GM18858 (cell line): ENCODE data around the gene OR9G1.
"Not testable (repeated sequence)": the region's sequence is repeated elsewhere in the genome, so short reads cannot be mapped to it uniquely, and the experiment has no call there.

Source experiments
- ATAC-seq: cut with Tn5 transposase; IDR thresholded peaks from one replicate; pipeline ENCODE4 v1.9.1; 2021; ENCODE audit not compliant: unreplicated experiment

OR9G1 gene

DNA sequence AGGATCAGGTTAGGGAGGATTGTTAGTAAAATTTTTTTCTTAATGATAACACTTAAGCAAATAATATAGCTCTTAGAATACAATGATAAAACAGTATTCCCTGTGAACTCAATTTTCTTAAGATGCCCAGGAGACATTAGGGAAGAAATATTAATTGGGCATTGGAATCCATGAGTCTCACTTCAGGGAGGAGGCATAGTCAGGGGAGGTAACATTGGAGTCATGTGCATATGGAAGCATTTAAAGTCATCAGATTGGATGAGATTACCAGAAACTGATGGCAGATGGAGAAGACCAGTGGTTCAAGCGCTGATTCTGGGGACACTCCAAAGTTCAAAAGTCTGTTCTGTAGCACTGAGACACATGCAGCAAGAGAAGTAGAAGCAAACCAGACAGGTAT is at the start of gene OR9G1:
Gene OR9G1, plus strand, starts transcription at position 301 of the 400 bp plus-strand sequence. CDS start 1,293 bp downstream, outside the sequence.
- no peak for ATAC-seq

DNA sequence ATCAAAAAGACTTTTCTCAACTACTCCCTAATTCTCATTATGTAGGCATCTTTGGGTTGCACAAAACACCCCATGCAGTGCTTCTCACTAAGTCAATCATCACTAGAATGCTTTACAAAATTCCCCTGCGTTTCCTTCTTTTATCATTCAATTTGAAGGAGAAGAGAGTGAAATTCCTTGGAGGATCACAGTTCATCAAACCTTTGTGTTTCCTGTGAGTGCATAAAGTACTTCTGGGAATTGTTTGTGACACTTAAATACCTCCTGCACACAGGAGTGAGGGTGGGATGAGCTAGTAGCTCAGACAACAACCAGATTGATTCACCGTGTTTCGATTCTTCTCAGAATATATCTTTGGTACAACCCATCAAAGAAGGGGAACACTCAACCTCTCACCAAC is 39.1 kb upstream of the OR9G1 start:
- ATAC-seq = no peak

DNA sequence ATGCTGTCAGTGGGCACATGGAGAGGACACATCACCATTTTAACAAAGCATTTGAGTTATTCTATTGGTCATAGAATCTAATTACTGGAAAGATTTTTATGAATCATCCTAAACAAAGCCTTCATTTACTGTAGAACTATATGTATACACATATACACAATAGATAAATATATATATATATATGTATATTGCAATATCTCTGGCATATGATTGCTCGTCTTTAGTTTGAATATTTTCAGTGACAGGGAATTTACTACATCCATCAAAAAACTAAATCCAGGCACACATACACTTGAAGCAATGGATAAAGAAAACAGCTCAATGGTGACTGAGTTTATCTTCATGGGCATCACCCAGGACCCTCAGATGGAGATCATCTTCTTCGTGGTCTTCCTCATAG is 35.5 kb upstream of the OR9G1 start, which contains the start of gene OR5AR1:
Gene OR5AR1, plus strand, starts transcription at position 301 of the 400 bp plus-strand sequence. Its CDS starts 0 bp downstream, at position 301.
- no peak for ATAC-seq

DNA sequence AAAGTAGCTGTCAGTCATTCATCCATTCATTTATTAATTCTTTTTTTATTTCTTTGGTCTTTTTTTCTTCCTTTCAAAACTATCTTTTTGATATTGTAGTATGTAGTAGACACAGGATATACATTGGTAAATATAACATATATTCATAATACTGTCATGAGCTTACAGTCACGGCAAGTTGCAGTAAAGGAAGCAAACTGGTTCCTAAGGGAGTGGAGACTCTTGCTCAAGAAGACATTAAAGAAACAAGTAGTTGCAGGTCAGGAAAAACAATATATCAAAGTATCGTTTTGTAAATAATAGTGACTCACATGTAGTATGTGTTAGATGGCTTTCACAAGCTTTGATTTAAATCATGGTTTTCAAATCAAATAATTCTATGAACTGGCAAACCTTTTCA is 27.9 kb upstream of the OR9G1 start:
- ATAC-seq = no peak

GRCh38 chr11:56688554-56689100 is 10.3 kb upstream of the OR9G1 start:
- ATAC-seq = no peak

GRCh38 chr11:56691179-56691578 is 7.7 kb upstream of the OR9G1 start:
- not testable (repeated sequence) for ATAC-seq

- ATAC-seq = no peak
Observed at GRCh38 chr11:56693428-56693827, 5.5 kb upstream of the OR9G1 start.

- no peak for ATAC-seq
Observed at GRCh38 chr11:56700242-56700913, 1.5 kb downstream of the OR9G1 start.

DNA sequence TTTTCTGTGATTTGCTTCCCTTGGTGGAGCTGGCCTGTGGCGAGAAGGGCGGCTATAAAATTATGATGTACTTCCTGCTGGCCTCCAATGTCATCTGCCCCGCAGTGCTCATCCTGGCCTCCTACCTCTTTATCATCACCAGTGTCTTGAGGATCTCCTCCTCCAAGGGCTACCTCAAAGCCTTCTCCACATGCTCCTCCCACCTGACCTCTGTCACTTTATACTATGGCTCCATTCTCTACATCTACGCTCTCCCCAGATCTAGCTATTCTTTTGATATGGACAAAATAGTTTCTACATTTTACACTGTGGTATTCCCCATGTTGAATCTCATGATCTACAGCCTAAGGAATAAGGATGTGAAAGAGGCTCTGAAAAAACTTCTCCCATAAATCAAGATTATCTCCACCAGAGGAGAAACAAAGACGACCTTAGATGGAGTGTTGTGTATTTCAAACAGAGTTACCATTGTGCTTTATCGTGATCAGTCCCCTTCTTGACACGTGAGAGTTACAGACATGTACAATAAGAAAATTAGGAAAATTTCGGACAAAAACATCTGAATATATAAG is 2.1 kb downstream of the OR9G1 start:
- ATAC-seq = no peak

DNA sequence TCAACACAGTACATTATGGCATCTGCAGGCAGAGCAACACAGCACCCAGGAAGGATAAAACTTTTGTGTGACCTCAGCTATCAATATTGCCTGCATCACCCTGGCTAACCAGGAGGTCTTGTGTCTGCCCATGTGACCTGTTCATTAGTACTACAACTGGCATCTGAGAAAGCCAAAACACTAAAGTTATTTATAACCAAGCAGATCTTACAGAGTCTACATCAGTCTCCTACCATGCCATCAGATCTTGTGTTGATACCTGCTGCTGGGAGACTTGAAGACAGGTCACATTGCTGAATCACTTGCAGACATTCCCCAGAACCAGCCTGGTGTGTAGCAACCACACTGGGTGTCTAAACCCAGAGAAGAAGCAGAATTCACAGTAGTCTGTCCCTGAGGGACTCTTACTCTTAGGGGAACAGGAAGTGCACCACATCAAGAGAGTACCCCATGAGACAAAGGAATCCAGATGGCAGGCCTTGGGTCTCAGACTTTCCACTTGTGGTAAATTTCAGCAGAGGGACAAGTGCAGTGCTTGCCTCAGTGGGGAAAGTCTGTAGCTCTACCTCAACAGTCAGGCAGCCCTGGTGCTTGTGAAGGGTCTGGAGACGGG is 7.0 kb downstream of the OR9G1 start:
- ATAC-seq = no peak

DNA sequence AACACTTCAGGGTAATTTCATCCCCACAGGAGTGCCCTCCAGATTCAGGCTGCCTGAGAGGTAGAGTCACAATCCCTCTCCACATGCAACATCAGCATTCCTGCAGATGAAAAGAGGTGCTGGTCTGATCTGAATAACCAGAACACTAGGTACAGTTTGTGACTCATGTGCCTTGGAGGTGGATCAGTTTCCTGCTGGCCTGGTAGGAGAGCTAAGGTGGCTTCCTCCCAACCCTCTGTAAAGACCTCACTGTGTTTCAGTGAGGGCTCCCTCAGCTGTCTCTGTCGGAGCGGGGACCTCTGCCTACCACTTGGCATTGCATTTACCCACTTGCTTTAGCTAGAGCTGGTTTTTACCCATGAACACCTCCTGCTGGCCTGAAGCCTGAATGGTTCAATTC is 7.6 kb downstream of the OR9G1 start:
- ATAC-seq = no peak

DNA sequence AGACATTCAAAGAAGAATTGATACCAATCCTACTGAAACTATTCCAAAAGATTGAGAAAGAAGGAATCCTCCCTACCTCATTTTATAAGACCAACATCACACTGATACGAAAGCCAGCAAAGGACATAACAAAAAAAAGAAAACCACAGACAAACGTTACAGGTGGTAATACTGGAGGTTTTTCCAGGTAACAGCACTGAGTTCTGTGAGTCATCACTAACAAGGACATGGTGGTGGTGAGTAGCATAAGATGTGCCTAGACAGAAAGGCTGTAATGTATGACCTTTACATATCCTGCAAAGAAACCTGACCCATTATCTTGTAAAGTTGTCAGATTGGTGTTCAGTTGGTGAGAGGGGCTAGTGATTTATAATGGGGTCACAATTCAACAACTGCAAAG is 15.3 kb downstream of the OR9G1 start:
- no peak for ATAC-seq

- no peak for ATAC-seq
Observed at GRCh38 chr11:56716379-56716854, 17.5 kb downstream of the OR9G1 start.

GRCh38 chr11:56720513-56720912 is 21.6 kb downstream of the OR9G1 start:
- no peak for ATAC-seq

DNA sequence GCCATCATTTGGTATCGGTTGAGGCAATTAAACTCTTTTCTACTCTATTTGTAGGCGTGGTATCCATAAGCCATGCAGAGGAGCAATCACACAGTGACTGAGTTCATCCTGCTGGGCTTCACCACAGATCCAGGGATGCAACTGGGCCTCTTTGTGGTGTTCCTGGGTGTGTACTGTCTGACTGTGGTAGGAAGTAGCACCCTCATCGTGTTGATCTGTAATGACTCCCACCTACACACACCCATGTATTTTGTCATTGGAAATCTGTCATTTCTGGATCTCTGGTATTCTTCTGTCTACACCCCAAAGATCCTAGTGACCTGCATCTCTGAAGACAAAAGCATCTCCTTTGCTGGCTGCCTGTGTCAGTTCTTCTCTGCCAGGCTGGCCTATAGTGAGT is 41.2 kb downstream of the OR9G1 start:
- no peak for ATAC-seq

- ATAC-seq = no peak
Observed at GRCh38 chr11:56740886-56741285, 42.0 kb downstream of the OR9G1 start.

GRCh38 chr11:56748597-56748996 is 49.7 kb downstream of the OR9G1 start, which contains the start of gene OR9G4:
Gene OR9G4, minus strand, starts transcription at chr11:56748697. Its CDS starts 4,931 bp downstream, at chr11:56743766.
- ATAC-seq = no peak

DNA sequence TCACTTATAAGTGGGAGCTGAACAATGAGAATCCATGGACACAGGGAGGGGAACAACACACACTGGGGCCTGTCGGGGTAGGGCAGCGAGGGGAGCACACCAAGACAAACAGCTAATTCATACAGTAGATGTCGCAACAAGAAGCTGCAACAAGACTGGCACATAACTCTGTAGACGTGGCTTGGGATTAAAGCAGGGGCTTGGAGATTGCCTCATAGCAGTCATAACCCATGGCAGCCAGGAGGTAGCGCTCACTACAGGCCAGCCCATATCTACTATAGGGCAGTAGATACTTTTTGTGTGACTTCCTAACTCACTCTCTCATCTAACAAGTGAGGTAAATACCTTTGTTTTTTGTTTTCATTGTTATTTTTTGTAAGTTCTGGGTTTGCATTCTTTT is 51.3 kb downstream of the OR9G1 start:
- no peak for ATAC-seq

DNA sequence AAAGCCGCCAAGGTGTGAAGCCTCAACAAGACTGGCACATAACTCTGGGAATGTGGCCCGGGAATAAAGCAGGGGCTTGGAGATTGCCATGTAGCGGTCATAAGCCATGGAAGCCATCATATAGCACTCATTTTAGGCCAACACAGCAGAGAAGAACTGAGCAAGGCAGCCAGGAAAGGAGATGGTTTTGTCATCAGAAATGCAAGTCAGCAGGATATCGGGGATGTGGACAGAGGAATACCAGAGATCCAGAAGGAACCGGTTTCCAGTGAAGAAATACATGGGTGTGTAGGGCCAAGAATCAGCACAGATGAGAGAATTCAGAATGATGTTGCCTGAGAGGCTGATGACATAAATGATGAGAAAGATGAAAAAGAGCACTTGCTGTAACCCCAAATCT is 52.6 kb downstream of the OR9G1 start:
- no peak for ATAC-seq
